ENCODE results near the gene SH2D6.

DNA sequence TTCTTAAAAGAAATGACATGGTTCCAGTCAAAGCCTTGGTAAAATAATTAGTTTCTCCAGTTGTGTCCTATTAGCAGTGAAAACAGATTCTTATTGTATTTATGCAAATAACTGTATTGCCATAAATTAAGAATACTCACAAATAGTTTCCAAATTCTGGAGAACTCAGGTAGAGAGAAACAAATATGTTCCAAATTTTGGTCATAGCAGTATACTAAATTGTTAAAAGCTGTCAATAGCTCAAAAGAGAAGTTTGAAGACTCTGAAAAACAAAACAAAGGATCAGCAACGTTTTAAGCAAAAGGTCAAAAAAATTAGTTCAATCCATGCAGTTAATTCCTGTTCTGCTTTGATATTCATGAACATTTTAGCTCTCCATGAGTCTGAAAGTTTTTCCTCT is 38.5 kb upstream of the SH2D6 start:
- TF ChIP-seq, protein P1, sequence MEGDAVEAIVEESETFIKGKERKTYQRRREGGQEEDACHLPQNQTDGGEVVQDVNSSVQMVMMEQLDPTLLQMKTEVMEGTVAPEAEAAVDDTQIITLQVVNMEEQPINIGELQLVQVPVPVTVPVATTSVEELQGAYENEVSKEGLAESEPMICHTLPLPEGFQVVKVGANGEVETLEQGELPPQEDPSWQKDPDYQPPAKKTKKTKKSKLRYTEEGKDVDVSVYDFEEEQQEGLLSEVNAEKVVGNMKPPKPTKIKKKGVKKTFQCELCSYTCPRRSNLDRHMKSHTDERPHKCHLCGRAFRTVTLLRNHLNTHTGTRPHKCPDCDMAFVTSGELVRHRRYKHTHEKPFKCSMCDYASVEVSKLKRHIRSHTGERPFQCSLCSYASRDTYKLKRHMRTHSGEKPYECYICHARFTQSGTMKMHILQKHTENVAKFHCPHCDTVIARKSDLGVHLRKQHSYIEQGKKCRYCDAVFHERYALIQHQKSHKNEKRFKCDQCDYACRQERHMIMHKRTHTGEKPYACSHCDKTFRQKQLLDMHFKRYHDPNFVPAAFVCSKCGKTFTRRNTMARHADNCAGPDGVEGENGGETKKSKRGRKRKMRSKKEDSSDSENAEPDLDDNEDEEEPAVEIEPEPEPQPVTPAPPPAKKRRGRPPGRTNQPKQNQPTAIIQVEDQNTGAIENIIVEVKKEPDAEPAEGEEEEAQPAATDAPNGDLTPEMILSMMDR (IDR thresholded peaks at IDR 0.05 in 8 of 11, conservative IDR thresholded peaks at IDR 0.05 in 3 of 11) = no peak
- no peak for TF ChIP-seq POLR2AphosphoS5 (IDR thresholded peaks at IDR 0.05)
- TF ChIP-seq POLR2A (IDR thresholded peaks at IDR 0.05) = no peak
